H1 (cell line): ENCODE data around the gene CHRD. TPM values are rescaled to one million over a fixed set of nuclear protein-coding genes. Genes with fewer than 3 reads are reported as not detected.

Experiments used
- CHD1 ChIP-seq: IDR thresholded peaks from 2 replicates; pipeline ENCODE4 v1.6.1; 2012; ENCODE audit warnings: low read depth, low read length, improper control_type of control experiment
- CTBP2 ChIP-seq: IDR thresholded peaks from 2 replicates; pipeline ENCODE4 v1.7.0; 2011; ENCODE audit warnings: borderline replicate concordance, mild to moderate bottlenecking, moderate library complexity, mixed read lengths, low read length; ENCODE audit not compliant: insufficient read depth, insufficient read length
- POLR2AphosphoS5 ChIP-seq: IDR thresholded peaks from 2 replicates; pipeline ENCODE4 v1.6.1; 2011; ENCODE audit warnings: low read depth, low read length
- SP2 ChIP-seq: IDR thresholded peaks from 2 replicates; pipeline ENCODE4 v1.6.1; 2012; ENCODE audit warnings: mild to moderate bottlenecking, low read length, inconsistent platforms
- polyA plus RNA-seq, 7 experiments: library from polyadenylated mRNA; depleted of rRNA in 3 of 7; stranded (reverse) in 5 of 7; unstranded in 2 of 7; fragments of >200 nt in 5 of 7; fragments of 200-250 nt in 2 of 7; gene quantifications; 1 replicate in 5 of 7; 2 replicates in 1 of 7; 4 replicates in 1 of 7; pipeline versions ENCODE4 v1.2.1 to v1.2.3, GENCODE V29; 2011 to 2013; ENCODE audit warnings: missing spikeins in 2 of 7, mixed read lengths in 2 of 7
- total RNA-seq: library from RNA; stranded (reverse); fragmentation: NEBNext Ultra II Directional; extraction: Animal tissue kit (Norgen Biotek cat#: 25700); gene quantifications from 2 replicates; pipeline ENCODE4 v1.2.1, GENCODE V29; 2021
- TF ChIP-seq, protein P1 (sequence below): IDR thresholded peaks from 2 replicates; pipeline ENCODE4 v1.6.1; 2011; ENCODE audit warnings: low read depth, mild to moderate bottlenecking, low read length; ENCODE audit not compliant: insufficient read depth

CHRD gene
- total and polyA plus RNA-seq, 2 of the 8 experiments (the other 6 are each of a cell fraction or from before 2014, with no cell fraction given): 0.62 to 0.86 TPM

DNA sequence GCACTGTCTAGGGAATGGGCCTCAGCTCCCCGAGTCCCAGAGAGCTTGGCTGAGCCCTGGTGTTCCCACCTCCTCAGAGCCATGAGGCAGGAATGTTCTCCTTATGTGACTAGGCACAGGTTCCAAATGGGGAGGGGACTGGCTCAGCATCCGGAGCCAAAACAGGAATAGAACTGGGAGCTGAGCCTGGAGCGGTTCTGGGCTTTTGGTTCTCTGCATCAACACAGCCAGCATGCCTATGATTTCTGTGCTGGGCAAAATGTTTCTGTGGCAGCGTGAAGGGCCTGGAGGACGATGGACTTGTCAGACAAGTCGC, 42.5 kb upstream of the CHRD start, which contains the start of gene FAM131A (continued):
- TF ChIP-seq SP2: no peak
- TF ChIP-seq, protein P1, sequence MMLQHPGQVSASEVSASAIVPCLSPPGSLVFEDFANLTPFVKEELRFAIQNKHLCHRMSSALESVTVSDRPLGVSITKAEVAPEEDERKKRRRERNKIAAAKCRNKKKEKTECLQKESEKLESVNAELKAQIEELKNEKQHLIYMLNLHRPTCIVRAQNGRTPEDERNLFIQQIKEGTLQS: no peak
- TF ChIP-seq POLR2AphosphoS5: no peak
- TF ChIP-seq CHD1: no peak
- TF ChIP-seq CTBP2: no peak
